ENCODE results near the gene RPE. TPM values are rescaled to one million over a fixed set of nuclear protein-coding genes. Genes with fewer than 3 reads are reported as not detected.

RPE gene
- total RNA-seq, 1 donor: 69.6 TPM

GRCh38 chr2:210035679-210036078 is 33.2 kb downstream of the RPE start:
- TF ChIP-seq CTCF (IDR thresholded peaks at IDR 0.05; ENCODE audit: insufficient read depth, low read length): no peak
- no peak overlapping the region for H3K4me3 ChIP-seq (ENCODE audit: low read depth, low read length)

GRCh38 chr2:210038078-210038477 is 35.6 kb downstream of the RPE start:
- H3K4me3 ChIP-seq (ENCODE audit: low read depth, low read length): no peak overlapping the region
- no peak for DNase-seq (ENCODE audit: low read depth)
- TF ChIP-seq CTCF (IDR thresholded peaks at IDR 0.05; ENCODE audit: insufficient read depth, low read length): no peak

More at GRCh38 chr2:210035679-210036078, 33.2 kb downstream of the RPE start:
- no peak for DNase-seq (ENCODE audit: low read depth)

- no peak for TF ChIP-seq CTCF (IDR thresholded peaks at IDR 0.05; ENCODE audit: insufficient read depth, low read length)
- H3K4me3 ChIP-seq (ENCODE audit: low read depth, low read length): no peak overlapping the region
- no peak for DNase-seq (ENCODE audit: low read depth)
Measured at GRCh38 chr2:210046851-210047500, 44.5 kb downstream of the RPE start.

- H3K4me3 ChIP-seq (ENCODE audit: low read depth, low read length): no peak overlapping the region
- DNase-seq (ENCODE audit: low read depth): no peak
- TF ChIP-seq CTCF (IDR thresholded peaks at IDR 0.05; ENCODE audit: insufficient read depth, low read length): no peak
Measured at GRCh38 chr2:210049831-210050230, 47.4 kb downstream of the RPE start.

- TF ChIP-seq CTCF (IDR thresholded peaks at IDR 0.05; ENCODE audit: insufficient read depth, low read length): no peak
- no peak overlapping the region for H3K4me3 ChIP-seq (ENCODE audit: low read depth, low read length)
- DNase-seq (ENCODE audit: low read depth): no peak
Measured at GRCh38 chr2:210050885-210051284, 48.4 kb downstream of the RPE start.

GRCh38 chr2:210054696-210055095 is 52.3 kb downstream of the RPE start:
- TF ChIP-seq CTCF (IDR thresholded peaks at IDR 0.05; ENCODE audit: insufficient read depth, low read length): no peak
- H3K4me3 ChIP-seq (ENCODE audit: low read depth, low read length): no peak overlapping the region
- no peak for DNase-seq (ENCODE audit: low read depth)

- H3K4me3 ChIP-seq (ENCODE audit: low read depth, low read length): no peak overlapping the region
- no peak for DNase-seq (ENCODE audit: low read depth)
- TF ChIP-seq CTCF (IDR thresholded peaks at IDR 0.05; ENCODE audit: insufficient read depth, low read length): no peak
Measured at GRCh38 chr2:210055825-210056224, 53.4 kb downstream of the RPE start.
